Mesendoderm (in vitro differentiated cells): ENCODE measurements around the gene LRIG1.

Source experiments
- DNase-seq: peaks from one replicate; pipeline ENCODE4 v3.0.0; 2013
- H2AK5ac ChIP-seq: 2 replicates; pipeline ENCODE4 v1.6.1; 2013; ENCODE audit warnings: low read length, inconsistent platforms
- H2BK120ac ChIP-seq: 2 replicates; pipeline ENCODE4 v1.6.1; 2013; ENCODE audit warnings: low read depth, mild to moderate bottlenecking, low read length, moderate library complexity, mixed read lengths
- H2BK15ac ChIP-seq: replicated peaks from 2 replicates; pipeline ENCODE4 v1.6.1; 2013; ENCODE audit warnings: low read depth, mild to moderate bottlenecking, moderate library complexity
- H2BK5ac ChIP-seq: 2 replicates; pipeline ENCODE4 v1.6.1; 2013; ENCODE audit warnings: low read length, inconsistent platforms
- H3K18ac ChIP-seq: 2 replicates; pipeline ENCODE4 v1.6.1; 2013; ENCODE audit warnings: mild to moderate bottlenecking, low read length, mixed read lengths
- H3K23ac ChIP-seq: one replicate; pipeline ENCODE4 v1.6.1; 2013; ENCODE audit warnings: low read length
- H3K27ac ChIP-seq: 2 replicates; pipeline ENCODE4 v1.5.1; 2013; ENCODE audit warnings: low read depth, mild to moderate bottlenecking, inconsistent platforms, low read length, moderate library complexity
- H3K27me3 ChIP-seq: 2 replicates; pipeline ENCODE4 v1.6.1; 2013; ENCODE audit warnings: low read length, control low read depth, mild to moderate bottlenecking, inconsistent platforms; ENCODE audit not compliant: insufficient read depth, poor library complexity
- H3K36me3 ChIP-seq: 2 replicates; pipeline ENCODE4 v1.6.1; 2013; ENCODE audit warnings: low read length, inconsistent platforms; ENCODE audit not compliant: control insufficient read depth, insufficient read depth
- H3K4ac ChIP-seq: one replicate; pipeline ENCODE4 v1.6.1; 2013; ENCODE audit warnings: low read depth, mild to moderate bottlenecking, low read length, moderate library complexity
- H3K4me1 ChIP-seq: 2 replicates; pipeline ENCODE4 v1.6.1; 2013; ENCODE audit warnings: low read depth, low read length, inconsistent platforms; ENCODE audit not compliant: control insufficient read depth
- H3K4me2 ChIP-seq: 2 replicates; pipeline ENCODE4 v1.6.1; 2013; ENCODE audit warnings: low read length
- H3K4me3 ChIP-seq: 2 replicates; pipeline ENCODE4 v1.5.1; 2013; ENCODE audit warnings: mild to moderate bottlenecking, low read length
- H3K56ac ChIP-seq: one replicate; pipeline ENCODE4 v1.6.1; 2013; ENCODE audit warnings: low read length
- H3K79me1 ChIP-seq: 2 replicates; pipeline ENCODE4 v1.6.1; 2013; ENCODE audit warnings: low read length, inconsistent platforms
- H3K79me2 ChIP-seq: 2 replicates; pipeline ENCODE4 v1.6.1; 2013; ENCODE audit warnings: mild to moderate bottlenecking, low read length; ENCODE audit not compliant: control insufficient read depth, insufficient read depth
- H3K9ac ChIP-seq: 2 replicates; pipeline ENCODE4 v1.6.1; 2013; ENCODE audit warnings: low read length, inconsistent platforms
- H4K5ac ChIP-seq: one replicate; pipeline ENCODE4 v1.6.1; 2013; ENCODE audit warnings: low read length
- H4K8ac ChIP-seq: one replicate; pipeline ENCODE4 v1.6.1; 2013; ENCODE audit warnings: low read depth, mild to moderate bottlenecking, control low read depth, low read length, moderate library complexity
- WGBS: extraction: QIAGEN DNeasy Blood & Tissue Kit; methylation state at CpG from one replicate; pipeline ENCODE4 v1.1.7; 2013; ENCODE audit warnings: low lambda C conversion rate, missing lambda C conversion rate; ENCODE audit not compliant: insufficient coverage; ENCODE audit errors: extremely low coverage; 5-methylcytosine and 5-hydroxymethylcytosine counted together

The LRIG1 gene

GRCh38 chr3:66490214-66490613, 10.6 kb downstream of the LRIG1 start:
- Histone ChIP-seq H2AK5ac (no peak overlapping the region), H2BK15ac (no peak overlapping the region), H3K4me3 (no peak overlapping the region), H3K9ac (no peak overlapping the region), H3K4me2 (no peak overlapping the region), H2BK120ac (no peak overlapping the region), H3K4me1 (peaks cover 21% of the 10 kb centered on the region), H3K27ac (no peak overlapping the region), H3K4ac (no peak overlapping the region), H4K5ac (no peak overlapping the region), H3K36me3 (no peaks in the 10 kb centered on the region), H2BK5ac (no peak overlapping the region), H3K18ac (peak overlapping the region; percentile 18), H4K8ac (no peak overlapping the region), H3K23ac (no peak overlapping the region), H3K56ac (no peak overlapping the region), H3K79me1 (peaks cover 22% of the 10 kb centered on the region), H3K27me3 (no peaks in the 10 kb centered on the region), H3K79me2 (peaks cover 46% of the 10 kb centered on the region)
- no peak for DNase-seq
- WGBS, result no CpG with 5 or more reads among the region's 4 CpGs

GRCh38 chr3:66489581-66489980, 11.2 kb downstream of the LRIG1 start:
- Histone ChIP-seq H4K5ac (no peak overlapping the region), H3K4ac (no peak overlapping the region), H3K27me3 (no peaks in the 10 kb centered on the region), H3K4me2 (no peak overlapping the region), H2BK15ac (no peak overlapping the region), H2AK5ac (no peak overlapping the region), H2BK5ac (no peak overlapping the region), H3K4me1 (peaks cover 19% of the 10 kb centered on the region), H3K56ac (no peak overlapping the region), H3K79me2 (peaks cover 45% of the 10 kb centered on the region), H3K23ac (no peak overlapping the region), H3K36me3 (no peaks in the 10 kb centered on the region), H2BK120ac (no peak overlapping the region), H3K18ac (no peak overlapping the region), H3K4me3 (no peak overlapping the region), H3K9ac (no peak overlapping the region), H3K27ac (no peak overlapping the region), H3K79me1 (peaks cover 22% of the 10 kb centered on the region), H4K8ac (no peak overlapping the region)
- no peak for DNase-seq
- WGBS, result no CpG with 5 or more reads among the region's 4 CpGs

GRCh38 chr3:66489115-66489514, 11.7 kb downstream of the LRIG1 start:
- H3K36me3 ChIP-seq, result no peaks in the 10 kb centered on the region
- H4K8ac ChIP-seq, result no peak overlapping the region
- no peak overlapping the region for H3K4me3 ChIP-seq
- H2BK5ac ChIP-seq, result no peak overlapping the region
- H3K18ac ChIP-seq, result no peak overlapping the region
- peaks cover 22% of the 10 kb centered on the region for H3K4me1 ChIP-seq
- no peak overlapping the region for H2AK5ac ChIP-seq
- H2BK15ac ChIP-seq, result no peak overlapping the region
- H3K4me2 ChIP-seq, result no peak overlapping the region
- no peak overlapping the region for H3K23ac ChIP-seq
- no peak overlapping the region for H2BK120ac ChIP-seq
- no peak overlapping the region for H3K27ac ChIP-seq
- H3K56ac ChIP-seq, result no peak overlapping the region
- H3K4ac ChIP-seq, result no peak overlapping the region
- no peak overlapping the region for H3K9ac ChIP-seq
- H3K79me2 ChIP-seq, result peaks cover 44% of the 10 kb centered on the region
- H3K27me3 ChIP-seq, result no peaks in the 10 kb centered on the region
- H3K79me1 ChIP-seq, result peaks cover 22% of the 10 kb centered on the region
- WGBS, result no CpG with 5 or more reads among the region's 2 CpGs
- no peak overlapping the region for H4K5ac ChIP-seq
- no peak for DNase-seq

- no CpG with 5 or more reads among the region's 4 CpGs for WGBS
- Histone ChIP-seq H3K4ac (no peak overlapping the region), H3K27ac (no peak overlapping the region), H3K18ac (no peak overlapping the region), H3K23ac (no peak overlapping the region), H3K4me2 (no peak overlapping the region), H3K4me3 (no peak overlapping the region), H2AK5ac (no peak overlapping the region), H3K79me1 (peaks cover 26% of the 10 kb centered on the region), H3K56ac (no peak overlapping the region), H2BK120ac (no peak overlapping the region), H3K27me3 (no peaks in the 10 kb centered on the region), H4K5ac (no peak overlapping the region), H2BK15ac (no peak overlapping the region), H3K79me2 (peaks cover 48% of the 10 kb centered on the region), H3K4me1 (peaks cover 24% of the 10 kb centered on the region), H4K8ac (no peak overlapping the region), H2BK5ac (no peak overlapping the region), H3K36me3 (no peaks in the 10 kb centered on the region), H3K9ac (no peak overlapping the region)
- no peak for DNase-seq
Observed at GRCh38 chr3:66488492-66488891, 12.3 kb downstream of the LRIG1 start.

GRCh38 chr3:66487465-66487864, 13.4 kb downstream of the LRIG1 start:
- Histone ChIP-seq H3K4me3 (no peak overlapping the region), H2BK5ac (no peak overlapping the region), H4K8ac (no peak overlapping the region), H3K23ac (no peak overlapping the region), H3K56ac (peak overlapping the region; percentile 3), H4K5ac (no peak overlapping the region), H3K27ac (no peak overlapping the region), H3K4ac (no peak overlapping the region), H3K79me2 (peaks cover 46% of the 10 kb centered on the region), H3K36me3 (no peaks in the 10 kb centered on the region), H3K79me1 (peaks cover 27% of the 10 kb centered on the region), H2AK5ac (no peak overlapping the region), H2BK120ac (no peak overlapping the region), H2BK15ac (no peak overlapping the region), H3K4me2 (no peak overlapping the region), H3K18ac (no peak overlapping the region), H3K27me3 (no peaks in the 10 kb centered on the region), H3K9ac (no peak overlapping the region), H3K4me1 (peaks cover 20% of the 10 kb centered on the region)
- DNase-seq, result no peak
- WGBS, result no CpG with 5 or more reads among the region's 5 CpGs

- Histone ChIP-seq H3K4me1 (peaks cover 19% of the 10 kb centered on the region), H4K5ac (no peak overlapping the region), H3K79me2 (peaks cover 53% of the 10 kb centered on the region), H4K8ac (no peak overlapping the region), H3K4ac (no peak overlapping the region), H2AK5ac (no peak overlapping the region), H3K56ac (no peak overlapping the region), H3K27me3 (no peaks in the 10 kb centered on the region), H2BK120ac (no peak overlapping the region), H3K4me3 (no peak overlapping the region), H2BK5ac (no peak overlapping the region), H3K36me3 (no peaks in the 10 kb centered on the region), H3K18ac (no peak overlapping the region), H3K79me1 (peaks cover 30% of the 10 kb centered on the region), H3K23ac (no peak overlapping the region), H2BK15ac (no peak overlapping the region), H3K9ac (no peak overlapping the region), H3K27ac (no peak overlapping the region), H3K4me2 (no peak overlapping the region)
- WGBS, result no CpG with 5 or more reads among the region's 5 CpGs
- DNase-seq, result no peak
Observed at GRCh38 chr3:66486646-66487045, 14.2 kb downstream of the LRIG1 start.
